GM12878 (cell line): Measurements from ENCODE around the gene PRKN. TPM values are rescaled to one million over a fixed set of nuclear protein-coding genes. Genes with fewer than 3 reads are reported as not detected.

Source experiments
- ATAC-seq: fragments of 200-7000 bp; cut with Tn5 transposase; 3 replicates; pipeline ENCODE4 v1.9.1; 2020; ENCODE audit warnings: mild to moderate bottlenecking, moderate library complexity
- BruUV-seq: library from RNA; stranded (reverse); fragments of 400-500 nt; replicated peaks from 2 replicates; lab custom pipeline; 2021; lab: Mats Ljungman, UMichigan
- CTCF ChIA-PET: fragments of 300-600 bp; sonication (Branson Sonifier 250); formaldehyde crosslinking; extraction: SDS; loops from one replicate; lab custom pipeline; 2021; ENCODE audit warnings: inconsistent platforms; lab: Yijun Ruan, JAX
- POLR2A ChIA-PET: fragments of 350-600 bp; formaldehyde crosslinking; extraction: SDS; loops from one replicate; lab custom pipeline; 2021; ENCODE audit warnings: inconsistent platforms; lab: Charles Lee
- RAD21 ChIA-PET: fragments of 300-600 bp; sonication (Branson Sonifier 250); formaldehyde crosslinking; loops from one replicate; lab custom pipeline; 2023; ENCODE audit warnings: antibody characterized with exemption; ENCODE audit not compliant: unreplicated experiment; lab: Charles Lee
- SMC1A ChIA-PET: fragments of 300-600 bp; sonication (Branson Sonifier 250); formaldehyde crosslinking; loops from one replicate; lab custom pipeline; 2023; ENCODE audit not compliant: unreplicated experiment, uncharacterized antibody; lab: Charles Lee
- DNase-seq: peaks from one replicate; pipeline ENCODE4 v3.0.0-alpha.2; 2011; ENCODE audit warnings: low read depth, low spot score
- FAIRE-seq: peaks from 3 replicates; lab custom pipeline; 2011; peaks lifted over from hg19 to GRCh38; lab: Jason Lieb, UNC
- H2AFZ ChIP-seq: 2 replicates; pipeline ENCODE4 v1.6.0; 2011; ENCODE audit warnings: low read depth, low read length, control low read depth; ENCODE audit not compliant: control insufficient read depth
- H3K27ac ChIP-seq: 2 replicates; pipeline ENCODE4 v1.5.1; 2011; ENCODE audit warnings: control low read depth; ENCODE audit not compliant: control insufficient read depth, insufficient read depth
- H3K27me3 ChIP-seq, 2 experiments: replicated peaks in 1 of 2; 2 replicates each; pipeline versions ENCODE4 v1.6.0 to v1.6.1; 2011; ENCODE audit warnings: low read length in 1 of 2; ENCODE audit not compliant: control insufficient read depth in 2 of 2, insufficient read depth in 2 of 2
- H3K36me3 ChIP-seq, 2 experiments: 2 replicates each; pipeline ENCODE4 v1.5.1; 2011; ENCODE audit warnings: low read length in 1 of 2; ENCODE audit not compliant: control insufficient read depth in 2 of 2, insufficient read depth in 2 of 2
- H3K4me1 ChIP-seq: 2 replicates; pipeline ENCODE4 v1.6.1; 2011; ENCODE audit warnings: mild to moderate bottlenecking, low read length, moderate library complexity, mixed read lengths; ENCODE audit not compliant: control insufficient read depth, insufficient read depth
- H3K4me2 ChIP-seq: 2 replicates; pipeline ENCODE4 v1.6.0; 2011; ENCODE audit warnings: control low read depth; ENCODE audit not compliant: control insufficient read depth, insufficient read depth
- H3K4me3 ChIP-seq: fragments of 200-600 bp; sonication (generic); 2 replicates; pipeline ENCODE4 v1.5.1; 2016
- H3K79me2 ChIP-seq: 2 replicates; pipeline ENCODE4 v1.6.0; 2011; ENCODE audit warnings: low read length; ENCODE audit not compliant: control insufficient read depth, insufficient read depth
- H3K9ac ChIP-seq: 2 replicates; pipeline ENCODE4 v1.8.0; 2011; ENCODE audit warnings: low read length, control low read depth, mixed read lengths; ENCODE audit not compliant: control insufficient read depth, insufficient read depth
- H3K9me3 ChIP-seq: replicated peaks from 3 replicates; pipeline ENCODE4 v1.5.1; 2011; ENCODE audit warnings: mild to moderate bottlenecking, low read length; ENCODE audit not compliant: control insufficient read depth, insufficient read depth
- H4K20me1 ChIP-seq: 2 replicates; pipeline ENCODE4 v1.6.0; 2011; ENCODE audit not compliant: control insufficient read depth, insufficient read depth
- CBFB ChIP-seq: IDR thresholded peaks from 2 replicates; pipeline ENCODE4 v1.6.1; 2016; ENCODE audit warnings: antibody characterized with exemption, low read depth
- CEBPB ChIP-seq, 2 experiments: fragments of 150-350 bp in 1 of 2; IDR thresholded peaks; 2 replicates each; pipeline ENCODE4 v1.6.1; 2012 to 2014; ENCODE audit warnings: low read depth in 2 of 2, low read length in 2 of 2, borderline replicate concordance in 1 of 2, inconsistent platforms in 1 of 2
- EED ChIP-seq: sonication (generic); IDR thresholded peaks from 2 replicates; pipeline ENCODE4 v1.6.1; 2016; ENCODE audit warnings: antibody characterized with exemption, low read depth
- GABPA ChIP-seq: IDR thresholded peaks from 2 replicates; pipeline ENCODE4 v1.6.1; 2014; ENCODE audit warnings: antibody characterized with exemption, low read depth, mild to moderate bottlenecking, inconsistent platforms
- PAX8 ChIP-seq: fragments of 450-650 bp; IDR thresholded peaks from 2 replicates; pipeline ENCODE4 v1.6.1; 2017; ENCODE audit warnings: mild to moderate bottlenecking, moderate library complexity
- RCOR1 ChIP-seq: conservative IDR thresholded peaks from 2 replicates; pipeline ENCODE4 v1.6.1; 2012; ENCODE audit warnings: low read depth, low read length, improper control_type of control experiment
- YBX1 ChIP-seq: fragments of 450-650 bp; IDR thresholded peaks from 2 replicates; pipeline ENCODE4 v1.6.1; 2016; ENCODE audit warnings: antibody characterized with exemption
- YY1 ChIP-seq: IDR thresholded peaks from 2 replicates; pipeline ENCODE4 v1.6.1; 2011; ENCODE audit warnings: low read depth, mild to moderate bottlenecking, low read length
- ZNF384 ChIP-seq: IDR thresholded peaks from 2 replicates; pipeline ENCODE4 v1.6.1; 2012; ENCODE audit warnings: low read depth, mild to moderate bottlenecking, low read length, improper control_type of control experiment, borderline replicate concordance
- WGBS: methylation state at CpG from one replicate; pipeline ENCODE4 v1.1.6; 2016; ENCODE audit warnings: low lambda C conversion rate; ENCODE audit not compliant: insufficient replicate concordance, insufficient coverage; ENCODE audit errors: missing lambda C conversion rate; 5-methylcytosine and 5-hydroxymethylcytosine counted together
- in situ Hi-C: fragments of 300-500 bp; cut with MboI; formaldehyde crosslinking; loops from 9 replicates; pipeline ENCODE4 v1.14.3; 2018; ENCODE audit warnings: mixed read lengths
- intact Hi-C: fragments of 100-400 bp; cut with micrococcal nuclease; formaldehyde crosslinking; loops from one replicate; pipeline ENCODE4 v1.14.2; 2022; ENCODE audit not compliant: unreplicated experiment
- polyA plus RNA-seq, 11 experiments: library from polyadenylated mRNA; depleted of rRNA in 4 of 11; unstranded in 6 of 11; stranded (reverse) in 5 of 11; fragments of >200 nt; fragmentation: Nextera tagmentation in 4 of 11; fragmentation: Illumina TruSeq in 1 of 11; extraction: Ambion mirVana in 4 of 11; extraction: Trizol in 1 of 11; gene quantifications; 1 replicate in 1 of 11; 2 replicates in 10 of 11; pipeline versions ENCODE4 v1.2.1 to v1.2.3, GENCODE V29; 2011 to 2016; ENCODE audit warnings: inconsistent platforms in 2 of 11, missing spikeins in 2 of 11, low read depth in 1 of 11
- total RNA-seq, 4 experiments: library from RNA; depleted of rRNA in 3 of 4; stranded (reverse); fragments of >200 nt in 3 of 4; fragmentation: Illumina TruSeq in 1 of 4; extraction: Trizol in 1 of 4; gene quantifications; 2 replicates each; pipeline versions ENCODE4 v1.2.1 to v1.2.3, GENCODE V29; 2013 to 2021
- TF ChIP-seq, protein P1 (sequence below): fragments of 450-650 bp; IDR thresholded peaks from 2 replicates; pipeline ENCODE4 v1.6.1; 2017; ENCODE audit warnings: borderline replicate concordance
- TF ChIP-seq, protein P2 (sequence below): fragments of 450-650 bp; formaldehyde crosslinking; IDR thresholded peaks from 2 replicates; pipeline ENCODE4 v1.4.0; 2022; ENCODE audit warnings: mild to moderate bottlenecking, moderate library complexity
- TF ChIP-seq, protein P3 (sequence below): fragments of 450-650 bp; conservative IDR thresholded peaks from 2 replicates; pipeline ENCODE4 v1.6.1; 2017; ENCODE audit warnings: mild to moderate bottlenecking, moderate library complexity
- TF ChIP-seq, protein P4 (sequence below), 3 experiments: IDR thresholded peaks in 2 of 3; conservative IDR thresholded peaks in 1 of 3; 2 replicates each; pipeline ENCODE4 v1.5.1; 2011; ENCODE audit warnings: low read depth in 3 of 3, low read length in 3 of 3, mild to moderate bottlenecking in 3 of 3, control low read depth in 2 of 3, moderate library complexity in 2 of 3, inconsistent platforms in 1 of 3, mixed read lengths in 1 of 3; ENCODE audit not compliant: control insufficient read depth in 2 of 3, insufficient read depth in 1 of 3; ENCODE audit errors: extremely low read depth in 1 of 3

The PRKN gene
- total and polyA plus RNA-seq, 10 of the 15 experiments (the other 5 are each of a cell fraction or from before 2014, with no cell fraction given), result 0.06 to 0.09 TPM; not detected in 8

DNA sequence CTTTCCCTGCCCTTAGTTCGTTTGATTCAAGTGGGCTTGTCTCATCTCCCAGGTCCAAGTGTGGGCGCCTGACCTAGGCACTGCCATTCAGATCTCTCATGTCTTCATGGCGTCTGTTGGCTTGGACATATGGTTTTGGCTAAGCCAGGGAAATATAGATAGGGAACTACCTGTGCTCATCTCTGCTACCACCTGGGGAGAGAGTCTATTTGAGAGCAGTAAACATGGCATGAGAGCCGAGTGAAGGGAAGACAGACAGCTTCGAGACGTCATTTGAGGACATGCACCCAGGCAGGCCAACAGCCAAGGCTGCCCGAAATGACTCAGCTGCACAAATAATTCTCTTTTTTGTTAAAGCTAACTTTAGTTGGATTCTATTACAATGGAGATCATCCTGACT lies 1083.0 kb downstream of the PRKN start (continued):
- TF ChIP-seq, protein P1, sequence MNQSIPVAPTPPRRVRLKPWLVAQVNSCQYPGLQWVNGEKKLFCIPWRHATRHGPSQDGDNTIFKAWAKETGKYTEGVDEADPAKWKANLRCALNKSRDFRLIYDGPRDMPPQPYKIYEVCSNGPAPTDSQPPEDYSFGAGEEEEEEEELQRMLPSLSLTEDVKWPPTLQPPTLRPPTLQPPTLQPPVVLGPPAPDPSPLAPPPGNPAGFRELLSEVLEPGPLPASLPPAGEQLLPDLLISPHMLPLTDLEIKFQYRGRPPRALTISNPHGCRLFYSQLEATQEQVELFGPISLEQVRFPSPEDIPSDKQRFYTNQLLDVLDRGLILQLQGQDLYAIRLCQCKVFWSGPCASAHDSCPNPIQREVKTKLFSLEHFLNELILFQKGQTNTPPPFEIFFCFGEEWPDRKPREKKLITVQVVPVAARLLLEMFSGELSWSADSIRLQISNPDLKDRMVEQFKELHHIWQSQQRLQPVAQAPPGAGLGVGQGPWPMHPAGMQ, result no peak
- TF ChIP-seq, protein P2, sequence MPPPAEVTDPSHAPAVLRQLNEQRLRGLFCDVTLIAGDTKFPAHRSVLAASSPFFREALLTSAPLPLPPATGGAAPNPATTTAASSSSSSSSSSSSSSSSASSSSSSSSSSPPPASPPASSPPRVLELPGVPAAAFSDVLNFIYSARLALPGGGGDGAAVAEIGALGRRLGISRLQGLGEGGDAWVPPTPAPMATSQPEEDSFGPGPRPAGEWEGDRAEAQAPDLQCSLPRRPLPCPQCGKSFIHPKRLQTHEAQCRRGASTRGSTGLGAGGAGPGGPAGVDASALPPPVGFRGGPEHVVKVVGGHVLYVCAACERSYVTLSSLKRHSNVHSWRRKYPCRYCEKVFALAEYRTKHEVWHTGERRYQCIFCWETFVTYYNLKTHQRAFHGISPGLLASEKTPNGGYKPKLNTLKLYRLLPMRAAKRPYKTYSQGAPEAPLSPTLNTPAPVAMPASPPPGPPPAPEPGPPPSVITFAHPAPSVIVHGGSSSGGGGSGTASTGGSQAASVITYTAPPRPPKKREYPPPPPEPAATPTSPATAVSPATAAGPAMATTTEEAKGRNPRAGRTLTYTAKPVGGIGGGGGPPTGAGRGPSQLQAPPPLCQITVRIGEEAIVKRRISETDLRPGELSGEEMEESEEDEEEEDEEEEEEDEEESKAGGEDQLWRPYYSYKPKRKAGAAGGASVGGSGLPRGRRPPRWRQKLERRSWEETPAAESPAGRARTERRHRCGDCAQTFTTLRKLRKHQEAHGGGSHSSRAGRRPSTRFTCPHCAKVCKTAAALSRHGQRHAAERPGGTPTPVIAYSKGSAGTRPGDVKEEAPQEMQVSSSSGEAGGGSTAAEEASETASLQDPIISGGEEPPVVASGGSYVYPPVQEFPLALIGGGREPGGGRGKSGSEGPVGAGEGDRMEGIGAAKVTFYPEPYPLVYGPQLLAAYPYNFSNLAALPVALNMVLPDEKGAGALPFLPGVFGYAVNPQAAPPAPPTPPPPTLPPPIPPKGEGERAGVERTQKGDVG (CRISPR knock-in tag), result no peak
- TF ChIP-seq YBX1, result no peak

DNA sequence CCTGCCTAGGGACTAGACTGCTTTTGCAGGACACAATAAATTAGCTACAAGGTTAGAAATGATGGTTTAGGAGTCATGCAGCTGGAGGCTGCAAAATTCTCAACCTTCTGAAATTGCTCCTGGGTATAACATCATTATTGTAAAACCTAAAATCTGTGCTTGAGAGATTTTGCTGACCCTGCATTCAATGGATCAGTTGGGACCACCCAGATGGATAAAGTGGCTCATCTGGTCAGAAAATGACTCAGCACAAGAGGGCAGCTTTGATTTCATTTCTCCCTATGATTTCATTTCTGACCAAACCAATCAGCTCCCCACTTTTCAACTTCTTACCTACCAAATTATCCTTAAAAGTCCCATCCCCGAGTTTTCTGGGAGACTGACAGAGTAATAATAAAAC lies 1086.4 kb downstream of the PRKN start:
- no peaks in the 10 kb centered on the region for H4K20me1 ChIP-seq
- FAIRE-seq (no peak), DNase-seq (no peak), ATAC-seq (no peak)
- H3K36me3 ChIP-seq, result no peaks in the 10 kb centered on the region
- H3K27me3 ChIP-seq, result no peaks in the 10 kb centered on the region
- intact Hi-C loops, result no loop called here
- H3K4me1 ChIP-seq, result no peaks in the 10 kb centered on the region
- H3K9me3 ChIP-seq, result no peaks in the 10 kb centered on the region; the same call in 1 of the 3 replicates
- SMC1A ChIA-PET, result interaction anchor here (0.5 kb wide), 1 partner anchor 22 kb away, joined by 3 read pairs; no protein-coding TSS in a partner anchor
- BruUV-seq, result no TSS peak
- H2AFZ ChIP-seq, result no peak overlapping the region
- no peaks in the 10 kb centered on the region for H3K79me2 ChIP-seq
- no peak overlapping the region for H3K4me2 ChIP-seq
- CTCF ChIA-PET, result no interaction called here
- POLR2A ChIA-PET, result no interaction called here
- no peak overlapping the region for H3K4me3 ChIP-seq
- no peak overlapping the region for H3K9ac ChIP-seq
- in situ Hi-C loops, result no loop called here
- WGBS, result 0% methylated on average over 1 of the region's 1 CpG
- no peak overlapping the region for H3K27ac ChIP-seq
- RAD21 ChIA-PET, result no interaction called here
- no peak for TF ChIP-seq GABPA
- no peak for TF ChIP-seq PAX8
- no peak for TF ChIP-seq RCOR1
- TF ChIP-seq ZNF384, result no peak
- TF ChIP-seq, protein P3, sequence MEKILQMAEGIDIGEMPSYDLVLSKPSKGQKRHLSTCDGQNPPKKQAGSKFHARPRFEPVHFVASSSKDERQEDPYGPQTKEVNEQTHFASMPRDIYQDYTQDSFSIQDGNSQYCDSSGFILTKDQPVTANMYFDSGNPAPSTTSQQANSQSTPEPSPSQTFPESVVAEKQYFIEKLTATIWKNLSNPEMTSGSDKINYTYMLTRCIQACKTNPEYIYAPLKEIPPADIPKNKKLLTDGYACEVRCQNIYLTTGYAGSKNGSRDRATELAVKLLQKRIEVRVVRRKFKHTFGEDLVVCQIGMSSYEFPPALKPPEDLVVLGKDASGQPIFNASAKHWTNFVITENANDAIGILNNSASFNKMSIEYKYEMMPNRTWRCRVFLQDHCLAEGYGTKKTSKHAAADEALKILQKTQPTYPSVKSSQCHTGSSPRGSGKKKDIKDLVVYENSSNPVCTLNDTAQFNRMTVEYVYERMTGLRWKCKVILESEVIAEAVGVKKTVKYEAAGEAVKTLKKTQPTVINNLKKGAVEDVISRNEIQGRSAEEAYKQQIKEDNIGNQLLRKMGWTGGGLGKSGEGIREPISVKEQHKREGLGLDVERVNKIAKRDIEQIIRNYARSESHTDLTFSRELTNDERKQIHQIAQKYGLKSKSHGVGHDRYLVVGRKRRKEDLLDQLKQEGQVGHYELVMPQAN, result no peak
- no peak for TF ChIP-seq CEBPB (IDR thresholded peaks at IDR 0.05; ENCODE audit: borderline replicate concordance in 1 of 2, low read depth in 2 of 2, low read length in 2 of 2)
- TF ChIP-seq CBFB, result no peak
- TF ChIP-seq, protein P4, sequence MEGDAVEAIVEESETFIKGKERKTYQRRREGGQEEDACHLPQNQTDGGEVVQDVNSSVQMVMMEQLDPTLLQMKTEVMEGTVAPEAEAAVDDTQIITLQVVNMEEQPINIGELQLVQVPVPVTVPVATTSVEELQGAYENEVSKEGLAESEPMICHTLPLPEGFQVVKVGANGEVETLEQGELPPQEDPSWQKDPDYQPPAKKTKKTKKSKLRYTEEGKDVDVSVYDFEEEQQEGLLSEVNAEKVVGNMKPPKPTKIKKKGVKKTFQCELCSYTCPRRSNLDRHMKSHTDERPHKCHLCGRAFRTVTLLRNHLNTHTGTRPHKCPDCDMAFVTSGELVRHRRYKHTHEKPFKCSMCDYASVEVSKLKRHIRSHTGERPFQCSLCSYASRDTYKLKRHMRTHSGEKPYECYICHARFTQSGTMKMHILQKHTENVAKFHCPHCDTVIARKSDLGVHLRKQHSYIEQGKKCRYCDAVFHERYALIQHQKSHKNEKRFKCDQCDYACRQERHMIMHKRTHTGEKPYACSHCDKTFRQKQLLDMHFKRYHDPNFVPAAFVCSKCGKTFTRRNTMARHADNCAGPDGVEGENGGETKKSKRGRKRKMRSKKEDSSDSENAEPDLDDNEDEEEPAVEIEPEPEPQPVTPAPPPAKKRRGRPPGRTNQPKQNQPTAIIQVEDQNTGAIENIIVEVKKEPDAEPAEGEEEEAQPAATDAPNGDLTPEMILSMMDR (IDR thresholded peaks at IDR 0.05 in 2 of 3, conservative IDR thresholded peaks at IDR 0.05 in 1 of 3; ENCODE audit: control insufficient read depth in 2 of 3, extremely low read depth in 1 of 3, insufficient read depth in 1 of 3, low read depth in 3 of 3, low read length in 3 of 3), result no peak
- TF ChIP-seq EED, result no peak
- no peak for TF ChIP-seq YY1
